Large intestine (tissue), 3 donors: Measurements from ENCODE around the gene C1orf116. TPM values are rescaled to one million over a fixed set of nuclear protein-coding genes. Genes with fewer than 3 reads are reported as not detected.

Experiments
- DNase-seq, 2 donors: peaks; one replicate each; pipeline versions ENCODE4 v3.0.0 to v3.0.0-alpha.2; 2013
- H3K27ac ChIP-seq: one replicate; pipeline ENCODE4 v1.5.1; 2013; ENCODE audit warnings: low read length
- H3K27me3 ChIP-seq: 2 replicates; pipeline ENCODE4 v1.6.1; 2013; ENCODE audit warnings: low read length; ENCODE audit not compliant: control insufficient read depth, insufficient read depth
- H3K36me3 ChIP-seq: 2 replicates; pipeline ENCODE4 v1.6.1; 2013; ENCODE audit warnings: low read length; ENCODE audit not compliant: control insufficient read depth, insufficient read depth
- H3K4me1 ChIP-seq: one replicate; pipeline ENCODE4 v1.6.1; 2013; ENCODE audit warnings: low read length; ENCODE audit not compliant: control insufficient read depth, insufficient read depth
- H3K4me3 ChIP-seq: one replicate; pipeline ENCODE4 v1.5.1; 2013; ENCODE audit warnings: low read length
- H3K9me3 ChIP-seq: one replicate; pipeline ENCODE4 v1.6.1; 2013; ENCODE audit warnings: mild to moderate bottlenecking, low read depth, low read length, moderate library complexity; ENCODE audit not compliant: control insufficient read depth
- WGBS: methylation state at CpG from one replicate; pipeline ENCODE4 v1.1.5; 2013; ENCODE audit warnings: low lambda C conversion rate; ENCODE audit not compliant: insufficient coverage; 5-methylcytosine and 5-hydroxymethylcytosine counted together
- polyA plus RNA-seq: library from polyadenylated mRNA; unstranded; fragments of 120-200 nt; gene quantifications from one replicate; pipeline ENCODE4 v1.2.1, GENCODE V29; 2013

C1orf116 gene
- polyA plus RNA-seq, 1 donor, result 45.7 TPM

DNA sequence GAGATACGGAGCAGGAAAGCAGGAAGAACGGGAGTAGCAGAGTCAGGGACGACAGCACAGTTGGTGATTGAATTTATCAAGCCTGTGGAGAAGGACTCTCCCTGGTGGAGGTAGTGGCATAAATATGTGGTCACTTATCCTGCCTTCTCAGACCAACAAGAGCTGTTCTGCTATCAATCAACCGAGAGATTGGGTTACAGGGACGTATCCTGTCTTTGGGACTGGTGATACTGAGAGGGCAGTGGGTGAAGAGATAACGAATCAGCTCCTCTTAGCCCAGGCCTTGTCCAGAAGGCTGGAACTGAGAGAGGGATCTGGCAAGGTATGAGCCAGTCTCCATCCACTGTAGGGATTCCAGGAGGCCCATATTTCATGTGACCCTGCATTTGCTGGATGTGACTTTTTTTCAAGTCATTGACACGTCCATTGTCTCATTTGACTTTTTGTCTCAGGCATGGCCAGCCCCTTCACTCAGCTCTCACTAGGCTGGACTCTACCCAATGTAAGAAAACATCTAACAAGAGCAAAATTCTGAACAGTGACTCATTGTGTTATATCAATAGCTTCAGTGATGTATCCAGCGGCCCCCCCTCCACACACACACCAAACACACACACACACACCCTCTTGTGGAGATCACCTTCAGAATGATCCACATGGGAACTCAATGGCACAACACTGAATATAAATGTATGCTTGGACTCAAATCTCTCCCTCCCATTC, 11.3 kb downstream of the C1orf116 start:
- Histone ChIP-seq H3K9me3 (no peaks in the 10 kb centered on the region), H3K4me3 (no peak overlapping the region), H3K27me3 (no peaks in the 10 kb centered on the region), H3K36me3 (peaks cover 26% of the 10 kb centered on the region), H3K27ac (peak overlapping the region; percentile 55), H3K4me1 (peaks cover 57% of the 10 kb centered on the region)
- no peak for DNase-seq
- WGBS, result no CpG with 5 or more reads among the region's 8 CpGs

DNA sequence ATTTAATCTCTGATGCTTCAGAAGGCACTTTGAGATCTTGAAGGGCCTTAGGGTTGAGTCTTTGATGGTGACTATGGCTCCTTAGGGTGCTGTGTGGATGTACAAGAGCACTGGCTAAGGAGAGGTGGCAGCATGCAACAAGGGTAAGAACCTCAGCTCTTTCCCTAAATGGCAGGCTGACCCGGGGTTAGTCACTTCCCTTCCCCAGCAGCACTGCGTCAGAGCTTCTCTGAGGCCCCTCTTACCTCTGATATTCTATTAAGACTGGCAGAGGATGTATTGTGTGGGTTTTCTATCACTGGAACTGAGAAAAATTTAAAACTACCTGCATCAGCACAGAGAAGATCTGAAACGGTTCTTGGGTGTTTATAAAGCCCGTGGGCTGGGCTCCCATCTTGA, 11.8 kb downstream of the C1orf116 start:
- no CpG with 5 or more reads among the region's 4 CpGs for WGBS
- Histone ChIP-seq H3K9me3 (no peaks in the 10 kb centered on the region), H3K27ac (peak overlapping the region; percentile 55), H3K36me3 (peaks cover 26% of the 10 kb centered on the region), H3K4me1 (peaks cover 51% of the 10 kb centered on the region), H3K4me3 (no peak overlapping the region), H3K27me3 (no peaks in the 10 kb centered on the region)
- no peak for DNase-seq

DNA sequence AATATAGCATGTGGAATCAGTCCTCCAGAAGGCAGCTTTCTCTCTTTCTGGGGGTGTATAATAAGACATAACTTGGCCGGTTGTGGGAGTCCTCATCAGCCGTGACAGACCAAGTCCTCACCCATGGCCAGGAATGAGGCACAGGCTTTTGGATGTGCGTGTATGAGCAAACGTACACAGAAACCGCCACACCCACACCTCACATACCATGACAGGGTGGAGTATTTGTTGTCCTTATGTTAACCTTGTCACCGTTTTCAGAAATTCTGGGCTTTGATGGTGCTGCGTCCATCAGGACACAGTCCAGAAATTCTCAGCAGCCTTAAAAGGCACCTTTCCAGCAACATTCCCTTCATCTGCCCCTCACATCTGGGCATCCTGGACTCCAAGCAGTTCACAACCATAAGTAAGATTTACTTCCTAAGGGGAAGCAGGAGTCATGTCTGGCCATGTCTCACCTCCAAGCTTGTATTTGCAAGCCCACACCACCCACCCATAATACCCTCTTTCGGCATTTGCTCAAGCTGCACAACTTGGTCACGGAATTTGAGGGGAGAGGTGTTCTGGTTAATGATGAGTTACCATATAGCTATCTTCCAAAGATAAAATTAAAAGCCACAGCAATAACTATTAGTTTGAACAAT, 12.4 kb downstream of the C1orf116 start:
- Histone ChIP-seq H3K4me1 (peaks cover 46% of the 10 kb centered on the region), H3K4me3 (no peak overlapping the region), H3K27me3 (no peaks in the 10 kb centered on the region), H3K9me3 (no peaks in the 10 kb centered on the region), H3K36me3 (peaks cover 26% of the 10 kb centered on the region), H3K27ac (peak overlapping the region; percentile 55)
- WGBS, result no CpG with 5 or more reads among the region's 9 CpGs
- DNase-seq, result peak; percentile 75 to 86

DNA sequence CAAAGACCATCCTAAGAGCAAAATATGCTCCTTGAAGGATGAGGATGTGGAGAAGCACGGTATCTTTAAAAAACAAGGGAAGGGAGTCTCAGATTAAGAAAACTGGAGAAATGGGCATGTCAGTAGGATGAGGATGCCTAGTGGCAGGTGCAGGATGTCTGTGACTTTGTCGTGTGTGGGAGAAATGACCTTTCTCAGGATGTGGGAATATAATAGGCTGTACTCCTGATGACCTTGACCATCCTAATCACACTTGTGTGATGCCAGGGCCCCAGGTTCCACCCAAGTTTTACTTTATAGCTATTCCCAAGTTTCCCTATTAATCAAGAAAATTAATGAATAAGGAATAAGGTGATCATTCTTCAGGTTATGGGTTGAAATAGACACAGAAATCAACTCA, 12.9 kb downstream of the C1orf116 start:
- 100% methylated on average over 1 of the region's 2 CpGs for WGBS
- H3K4me1 ChIP-seq, result peaks cover 42% of the 10 kb centered on the region
- no peaks in the 10 kb centered on the region for H3K9me3 ChIP-seq
- H3K27ac ChIP-seq, result peak overlapping the region; percentile 55
- no peak overlapping the region for H3K4me3 ChIP-seq
- no peaks in the 10 kb centered on the region for H3K27me3 ChIP-seq
- peaks cover 26% of the 10 kb centered on the region for H3K36me3 ChIP-seq
- DNase-seq, result no peak

DNA sequence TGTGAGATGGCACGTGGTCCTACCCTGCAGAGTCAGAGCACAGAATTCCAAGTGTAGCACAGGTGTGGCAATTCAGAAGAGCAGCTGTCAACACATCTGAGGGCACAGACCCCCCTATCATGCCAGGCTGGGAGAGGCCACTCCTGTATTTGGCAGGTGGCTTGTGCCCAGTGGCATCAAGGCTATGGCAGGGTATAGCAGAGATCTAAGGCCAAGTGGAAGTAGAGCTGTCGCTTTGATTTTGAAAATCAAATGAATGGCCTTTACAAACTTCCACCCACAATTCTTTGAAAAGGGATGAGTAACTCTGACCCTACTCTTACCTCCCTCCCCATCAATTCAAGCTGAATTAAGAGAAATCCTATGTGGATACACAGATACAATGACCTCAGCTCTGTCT, 13.4 kb downstream of the C1orf116 start:
- no peak for DNase-seq
- Histone ChIP-seq H3K27ac (peak overlapping the region; percentile 55), H3K27me3 (no peaks in the 10 kb centered on the region), H3K4me3 (no peak overlapping the region), H3K4me1 (peaks cover 37% of the 10 kb centered on the region), H3K36me3 (peaks cover 26% of the 10 kb centered on the region), H3K9me3 (no peaks in the 10 kb centered on the region)
- WGBS, result no CpG with 5 or more reads among the region's 2 CpGs

DNA sequence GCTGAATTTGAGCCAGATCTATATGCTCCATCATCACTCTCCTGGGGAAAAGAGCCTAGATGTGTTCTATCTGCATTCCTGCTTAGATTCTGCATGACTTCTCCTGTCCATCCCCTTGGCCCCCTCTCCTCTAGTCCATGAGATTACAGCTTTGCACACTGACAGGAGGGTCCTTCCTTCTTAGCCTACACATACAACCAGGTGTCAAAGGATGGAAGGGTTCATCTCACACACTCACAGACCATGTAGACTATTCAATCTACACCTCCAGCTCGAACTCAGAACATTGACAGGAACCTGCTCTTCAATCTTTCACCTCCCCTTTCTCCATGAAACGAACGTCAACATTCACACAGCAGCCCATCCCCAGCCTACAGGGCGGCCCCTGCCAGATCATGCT, 13.8 kb downstream of the C1orf116 start:
- Histone ChIP-seq H3K4me1 (peaks cover 32% of the 10 kb centered on the region), H3K27ac (no peak overlapping the region), H3K9me3 (no peaks in the 10 kb centered on the region), H3K36me3 (peaks cover 23% of the 10 kb centered on the region), H3K27me3 (no peaks in the 10 kb centered on the region), H3K4me3 (no peak overlapping the region)
- WGBS, result no CpG with 5 or more reads among the region's 4 CpGs
- no peak for DNase-seq

DNA sequence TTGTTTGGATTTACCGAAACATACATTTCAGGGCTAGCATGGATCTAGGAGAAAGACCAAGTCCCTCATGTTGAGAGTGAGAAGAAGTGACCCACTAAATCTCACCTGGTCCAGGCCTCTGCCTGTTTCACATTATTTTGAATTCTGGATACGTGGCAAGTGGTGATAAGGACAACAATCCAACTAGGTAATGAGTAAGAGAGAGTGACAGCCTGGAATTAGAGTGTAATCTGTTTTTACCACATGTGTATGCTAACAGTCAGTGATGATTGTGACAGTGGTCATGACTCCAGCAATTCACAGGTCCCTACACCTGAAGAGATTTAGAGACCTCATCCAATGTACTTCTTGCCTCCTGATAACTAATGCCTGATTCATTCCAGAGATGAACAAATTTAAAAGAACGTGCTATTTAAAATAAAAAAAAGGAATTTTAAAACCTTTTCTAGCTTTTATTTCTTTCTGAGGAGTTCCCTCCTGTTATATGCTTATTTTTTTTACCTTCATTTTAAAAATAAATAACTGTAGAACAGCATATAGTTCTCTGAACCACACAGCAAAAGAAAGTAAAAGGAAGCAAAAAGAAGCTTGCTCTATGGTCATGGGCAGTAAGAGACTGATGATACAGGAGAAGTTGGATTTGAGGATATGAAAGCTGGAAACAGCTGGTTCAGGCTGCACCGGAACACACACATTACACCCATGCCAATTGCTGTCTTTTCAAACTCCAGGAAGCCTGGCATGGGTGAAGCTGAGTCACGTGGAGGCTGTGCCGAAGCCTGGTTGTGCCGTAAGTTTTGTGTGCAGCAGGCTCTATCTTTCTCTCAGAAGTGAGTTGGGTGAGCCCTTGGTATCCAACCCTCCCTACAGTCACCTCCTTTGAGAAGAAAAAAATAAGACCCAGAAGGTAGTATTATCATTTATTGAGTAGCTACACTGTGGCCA, 14.7 kb downstream of the C1orf116 start:
- Histone ChIP-seq H3K9me3 (no peaks in the 10 kb centered on the region), H3K27ac (no peak overlapping the region), H3K36me3 (peaks cover 17% of the 10 kb centered on the region), H3K4me3 (no peak overlapping the region), H3K4me1 (peaks cover 27% of the 10 kb centered on the region), H3K27me3 (no peaks in the 10 kb centered on the region)
- 100% methylated on average over 1 of the region's 7 CpGs for WGBS
- DNase-seq, result peak in 1 of 2 donors; percentile 77

DNA sequence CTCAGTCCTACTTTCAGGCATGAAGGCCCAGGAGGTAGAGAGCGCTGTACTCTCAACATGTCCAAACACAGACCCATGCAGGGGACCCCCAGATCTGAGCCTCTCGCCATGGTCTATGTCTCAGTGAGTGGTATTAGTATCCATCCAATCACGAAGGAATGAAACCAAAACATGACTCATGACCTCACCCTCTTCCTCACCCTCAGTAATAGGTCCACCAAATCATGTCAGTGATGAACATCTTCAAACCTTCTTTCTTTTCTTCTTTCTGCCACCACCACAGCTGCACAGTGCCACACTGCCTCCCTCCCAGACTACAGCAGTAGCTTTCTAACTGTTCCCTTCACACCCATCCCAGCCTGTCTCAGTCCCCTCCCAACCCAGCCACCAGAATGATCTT, 16.8 kb downstream of the C1orf116 start:
- no CpG with 5 or more reads among the region's 3 CpGs for WGBS
- H3K27ac ChIP-seq, result no peak overlapping the region
- no peak overlapping the region for H3K4me3 ChIP-seq
- H3K9me3 ChIP-seq, result no peaks in the 10 kb centered on the region
- no peaks in the 10 kb centered on the region for H3K27me3 ChIP-seq
- no peak for DNase-seq
- H3K36me3 ChIP-seq, result no peaks in the 10 kb centered on the region
- peaks cover 18% of the 10 kb centered on the region for H3K4me1 ChIP-seq

DNA sequence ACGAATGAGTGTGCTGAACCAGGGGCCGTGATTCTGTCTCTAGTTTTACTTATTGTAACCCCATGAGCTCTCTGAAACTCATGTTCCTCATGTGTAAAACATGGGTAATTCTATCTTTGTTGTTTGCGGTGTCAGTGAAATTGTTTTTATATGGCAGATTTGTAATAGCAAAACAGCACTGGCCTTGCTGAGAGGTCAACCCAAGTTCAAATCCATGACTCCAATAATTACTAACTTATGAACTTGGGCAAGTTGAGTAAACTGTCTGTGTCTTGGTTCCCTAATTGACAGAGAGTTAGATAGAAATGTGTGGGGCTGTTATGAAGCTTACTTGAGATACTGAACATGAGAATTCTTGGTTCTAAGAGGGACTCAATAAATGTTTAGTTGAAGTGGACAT, 17.8 kb downstream of the C1orf116 start:
- Histone ChIP-seq H3K27ac (no peak overlapping the region), H3K9me3 (no peaks in the 10 kb centered on the region), H3K4me1 (peaks cover 18% of the 10 kb centered on the region), H3K4me3 (no peak overlapping the region), H3K36me3 (no peaks in the 10 kb centered on the region), H3K27me3 (no peaks in the 10 kb centered on the region)
- WGBS, result 100% methylated on average over 2 of the region's 3 CpGs
- DNase-seq, result no peak

DNA sequence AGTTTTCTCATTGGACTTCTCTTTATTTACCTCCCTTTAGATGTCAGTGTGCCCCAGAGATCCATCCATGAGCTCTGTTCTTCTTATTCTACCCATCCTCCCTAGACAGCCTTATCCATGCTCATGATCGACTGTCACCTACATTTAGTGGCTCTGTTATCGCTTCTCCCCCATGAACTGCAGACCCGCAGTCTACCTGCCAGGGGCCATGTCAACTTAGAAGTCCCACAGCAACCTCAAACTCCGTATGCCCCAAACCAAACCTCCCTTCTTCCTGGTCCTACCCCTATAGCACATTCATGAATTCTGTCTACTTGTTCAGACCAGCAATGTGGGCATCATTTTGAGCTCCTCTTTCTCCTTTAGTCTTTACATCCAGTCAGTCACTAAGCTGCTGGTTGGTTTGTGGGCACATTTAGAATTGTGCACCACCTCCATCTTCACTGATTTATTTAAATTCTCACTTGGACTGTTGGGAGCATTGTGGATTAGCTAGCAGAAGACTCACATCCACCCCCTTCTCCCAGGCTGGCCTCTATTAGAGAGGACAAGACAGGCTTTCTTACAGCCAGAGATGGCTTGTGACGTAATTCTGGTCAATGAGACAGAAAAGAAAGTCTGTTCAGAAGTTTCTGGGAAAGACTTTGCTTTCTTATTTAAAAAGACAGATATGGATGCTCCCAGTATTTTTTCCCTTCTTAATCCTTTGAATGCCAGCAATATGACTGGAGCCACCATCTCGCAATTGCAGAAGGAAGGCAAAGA, 19.1 kb downstream of the C1orf116 start:
- Histone ChIP-seq H3K9me3 (no peaks in the 10 kb centered on the region), H3K4me3 (no peak overlapping the region)
- 60% methylated on average over 2 of the region's 6 CpGs for WGBS

More for the DNA sequence above, 19.1 kb downstream of the C1orf116 start:
- peaks cover 23% of the 10 kb centered on the region for H3K4me1 ChIP-seq
- no peak overlapping the region for H3K27ac ChIP-seq
- DNase-seq, result no peak
- H3K36me3 ChIP-seq, result no peaks in the 10 kb centered on the region
- H3K27me3 ChIP-seq, result no peaks in the 10 kb centered on the region
